ENCODE results near the gene PPIE.

- TF ChIP-seq CTCF (IDR thresholded peaks at IDR 0.05) (no peak), POLR2AphosphoS5 (IDR thresholded peaks at IDR 0.05) (no peak), POLR2A (IDR thresholded peaks at IDR 0.05) (no peak)
Measured at GRCh38 chr1:39761016-39761415, 22.3 kb downstream of the PPIE start.

All from gastroesophageal sphincter (tissue), 3 donors.